Measurements from ENCODE around the gene LILRA2.
"Not testable (repeated sequence)": the region's sequence is repeated elsewhere in the genome, so short reads cannot be mapped to it uniquely, and the experiment has no call there.

GRCh38 chr19:54593931-54594626, 20.5 kb downstream of the LILRA2 start:
- TF ChIP-seq CTCF (IDR thresholded peaks at IDR 0.05; ENCODE audit: insufficient read depth, low read length); REST (IDR thresholded peaks at IDR 0.05; ENCODE audit: insufficient replicate concordance, low read depth): not testable (repeated sequence)
